Fibroblast of gingiva (primary cell): Measurements from ENCODE around the gene GK.
A peak's percentile ranks its signal among the peaks of the same experiment; 100 is the strongest.
"Not testable (repeated sequence)": the region's sequence is repeated elsewhere in the genome, so short reads cannot be mapped to it uniquely, and the experiment has no call there.

Experiments
- DNase-seq: peaks from one replicate; pipeline ENCODE4 v3.0.0-alpha.2; 2011; ENCODE audit warnings: low read depth

GK gene

GRCh38 chrX:30654386-30654785 is 1.2 kb downstream of the GK start:
- not testable (repeated sequence) for DNase-seq

GRCh38 chrX:30654989-30655607 is 1.9 kb downstream of the GK start:
- DNase-seq, result peak; percentile 49

DNA sequence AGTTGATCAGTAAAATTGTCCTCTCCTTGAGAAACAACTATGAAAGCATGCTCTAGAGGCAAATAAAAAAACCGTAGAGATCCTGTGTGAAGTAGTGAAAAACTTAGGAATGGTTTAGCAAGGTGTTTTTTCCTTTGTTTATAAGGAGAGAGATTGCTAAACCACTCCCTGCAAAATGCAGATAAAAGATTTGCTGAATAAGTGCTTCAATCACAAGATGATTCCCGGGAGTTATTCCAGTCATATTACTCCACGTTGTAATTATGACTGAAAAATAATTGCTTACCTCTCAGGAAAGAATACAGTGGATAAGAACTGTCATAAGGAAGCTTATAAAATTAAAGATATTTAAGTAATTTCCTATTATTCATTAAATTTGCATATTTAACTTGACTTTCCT is 2.8 kb downstream of the GK start:
- no peak for DNase-seq

- DNase-seq, result peak; percentile 36
Observed at GRCh38 chrX:30657196-30658161, 4.3 kb downstream of the GK start.

GRCh38 chrX:30659421-30659820 is 6.2 kb downstream of the GK start:
- DNase-seq, result peak; percentile 89

DNA sequence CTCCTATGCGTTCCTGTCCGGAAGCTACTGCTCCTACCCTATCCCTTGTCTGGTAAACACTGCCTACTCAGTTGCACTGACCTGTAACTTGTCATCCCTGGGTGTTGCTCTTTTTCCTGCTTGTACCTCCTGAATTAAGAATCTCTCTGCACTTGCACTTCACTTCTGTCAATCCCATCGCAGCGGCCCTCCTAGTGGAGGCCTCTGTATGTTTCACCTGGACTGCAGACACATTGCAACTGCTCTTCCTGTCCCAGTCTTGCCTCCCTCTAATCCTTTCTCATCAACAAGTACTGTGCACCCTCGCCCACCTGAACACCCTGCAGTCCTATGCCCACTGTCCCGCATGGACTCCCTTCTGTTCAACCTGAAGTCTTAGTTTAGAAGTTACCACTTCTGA is 8.0 kb downstream of the GK start:
- DNase-seq, result no peak

GRCh38 chrX:30663322-30663721 is 10.1 kb downstream of the GK start:
- DNase-seq, result no peak

DNA sequence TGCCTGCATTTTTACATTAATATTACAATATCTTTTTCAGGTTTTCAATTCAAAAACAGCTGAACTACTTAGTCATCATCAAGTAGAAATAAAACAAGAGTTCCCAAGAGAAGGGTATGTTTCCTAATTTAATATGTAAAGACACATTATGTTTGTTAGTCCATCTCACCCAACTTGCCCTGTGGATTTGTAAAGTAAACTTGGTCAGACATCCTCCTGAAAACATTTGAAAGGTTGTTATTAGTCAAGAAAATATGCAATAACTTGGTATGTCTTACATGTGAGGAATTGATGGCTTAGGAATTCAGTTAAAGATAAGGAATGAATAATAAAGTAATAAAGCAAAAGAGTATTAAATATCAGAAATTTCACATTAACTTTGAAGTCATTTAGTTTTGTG is 12.2 kb downstream of the GK start:
- no peak for DNase-seq

- no peak for DNase-seq
Observed at GRCh38 chrX:30666094-30666493, 12.9 kb downstream of the GK start.

GRCh38 chrX:30668581-30668980 is 15.4 kb downstream of the GK start:
- no peak for DNase-seq

GRCh38 chrX:30671189-30671588 is 18.0 kb downstream of the GK start:
- not testable (repeated sequence) for DNase-seq

- DNase-seq, result no peak
Observed at GRCh38 chrX:30673127-30673796, 20.0 kb downstream of the GK start.

DNA sequence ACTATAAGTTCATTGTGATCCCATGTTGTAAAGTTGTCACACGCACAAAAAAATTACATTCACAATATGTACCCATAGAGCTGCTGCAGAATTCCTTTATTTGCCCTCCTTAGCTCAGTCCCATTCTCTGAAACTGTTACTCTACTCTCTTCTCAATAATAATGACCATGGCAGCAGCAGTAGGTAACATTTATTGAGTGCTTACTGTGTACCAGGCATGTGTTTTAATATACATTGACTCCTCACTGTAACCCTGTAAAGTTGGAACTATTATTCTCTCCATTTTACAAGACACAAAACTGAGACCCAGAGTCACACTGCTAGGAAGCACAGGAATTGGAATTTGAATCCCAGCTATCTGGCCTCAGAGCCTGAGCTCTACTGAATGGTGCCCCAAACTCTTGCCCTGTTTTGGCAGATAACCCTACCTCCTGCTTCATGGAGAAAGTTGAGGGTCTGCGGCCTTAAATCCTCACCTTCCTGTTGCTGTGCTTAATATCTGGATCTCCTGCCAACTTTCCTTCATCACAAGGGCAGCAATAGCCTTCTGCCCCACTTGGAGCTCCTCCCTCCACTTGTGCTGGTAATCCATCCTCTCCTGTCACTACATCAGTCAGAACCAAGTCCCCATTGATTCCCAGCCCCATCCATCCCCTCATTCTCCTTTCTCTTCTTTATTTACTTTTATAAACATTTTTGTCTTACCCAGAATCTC is 20.8 kb downstream of the GK start:
- DNase-seq, result no peak

- DNase-seq, result no peak
Observed at GRCh38 chrX:30674799-30675198, 21.6 kb downstream of the GK start.

DNA sequence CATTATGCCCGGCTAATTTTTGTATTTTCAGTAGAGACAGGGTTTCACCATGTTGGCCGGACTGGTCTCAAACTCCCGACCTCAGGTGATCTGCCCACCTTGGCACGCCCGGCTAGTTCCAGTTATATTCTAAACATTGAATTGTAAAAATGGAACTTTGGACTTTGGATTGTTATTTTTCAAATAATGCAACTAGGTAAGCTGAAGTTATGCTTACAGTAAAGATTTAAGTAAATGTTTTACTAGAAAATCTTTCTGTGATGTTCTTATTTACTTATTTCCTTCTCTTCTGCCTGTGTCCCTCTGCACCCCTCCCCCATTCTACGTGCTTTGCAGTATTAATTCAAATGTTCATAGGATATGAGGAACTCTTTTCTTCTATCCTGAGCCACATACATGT is 26.1 kb downstream of the GK start:
- DNase-seq, result no peak

GRCh38 chrX:30680618-30681017 is 27.4 kb downstream of the GK start:
- DNase-seq, result no peak

GRCh38 chrX:30688641-30689040 is 35.4 kb downstream of the GK start:
- DNase-seq, result no peak

- no peak for DNase-seq
Observed at GRCh38 chrX:30689116-30689515, 35.9 kb downstream of the GK start.

GRCh38 chrX:30690330-30690729 is 37.1 kb downstream of the GK start:
- DNase-seq, result peak; percentile 7

GRCh38 chrX:30693999-30694650 is 40.9 kb downstream of the GK start:
- no peak for DNase-seq

DNA sequence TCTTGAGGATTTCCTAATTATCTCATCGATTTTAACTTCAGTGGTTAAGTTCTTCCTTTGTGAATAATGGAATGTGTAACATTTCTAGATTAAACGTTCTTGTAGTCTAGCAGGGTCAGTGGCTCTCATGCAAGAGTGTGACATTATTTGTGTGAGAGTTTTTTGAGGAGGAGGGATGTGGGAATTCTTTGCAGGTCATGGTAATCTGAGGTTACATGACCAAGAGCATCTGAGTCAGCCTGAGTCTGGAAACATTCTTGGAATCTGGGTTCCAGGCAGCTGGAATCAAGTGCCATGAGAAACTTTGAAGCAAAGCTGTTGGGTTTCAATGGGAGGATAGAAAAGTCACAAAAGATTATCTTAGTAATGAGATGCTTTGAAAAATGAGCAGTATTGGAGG is 49.5 kb downstream of the GK start:
- peak; percentile 63 for DNase-seq
